HepG2 (cell line): Measurements from ENCODE around the gene ARHGEF16. TPM values are rescaled to one million over a fixed set of nuclear protein-coding genes. Genes with fewer than 3 reads are reported as not detected.

ENCODE experiments used
- ATAC-seq: fragments of 200-7000 bp; cut with Tn5 transposase; 3 replicates; pipeline ENCODE4 v1.9.1; 2020; ENCODE audit warnings: mild to moderate bottlenecking, moderate library complexity
- BruUV-seq: library from RNA; stranded (reverse); fragments of 400-500 nt; replicated peaks from 2 replicates; lab custom pipeline; 2021; lab: Mats Ljungman, UMichigan
- CTCF ChIA-PET: fragments of 300-600 bp; formaldehyde crosslinking; extraction: SDS; loops from one replicate; lab custom pipeline; 2021; ENCODE audit warnings: low total read pairs, inconsistent platforms, low intra/inter-chr PET ratio; lab: Yijun Ruan, JAX
- POLR2A ChIA-PET: fragments of 350-600 bp; sonication (Branson Sonifier 250); formaldehyde crosslinking; loops from one replicate; lab custom pipeline; 2020; ENCODE audit warnings: antibody characterized with exemption, inconsistent platforms; lab: Yijun Ruan, JAX
- DNase-seq: peaks from one replicate; pipeline ENCODE4 v3.0.0-alpha.2; 2015; ENCODE audit warnings: low spot score
- FAIRE-seq: peaks from 3 replicates; lab custom pipeline; 2011; peaks lifted over from hg19 to GRCh38; lab: Jason Lieb, UNC
- H2AFZ ChIP-seq: one replicate; pipeline ENCODE4 v1.6.1; 2011; ENCODE audit warnings: low read length, inconsistent platforms
- H3K27ac ChIP-seq: fragments of 300-600 bp; 3 replicates; pipeline ENCODE4 v1.8.0; 2011; ENCODE audit warnings: mixed run types, mild to moderate bottlenecking, mixed read lengths, low read length, inconsistent platforms; ENCODE audit not compliant: insufficient read depth; ENCODE audit errors: extremely low read length
- H3K27me3 ChIP-seq, 2 experiments: fragments of 200-600 bp in 1 of 2; 2 replicates in 1 of 2; 3 replicates in 1 of 2; pipeline versions ENCODE4 v1.6.0 to v1.8.0; 2011; ENCODE audit warnings: low read length in 2 of 2, mild to moderate bottlenecking in 2 of 2, moderate library complexity in 2 of 2, inconsistent platforms in 1 of 2; ENCODE audit not compliant: insufficient read depth in 2 of 2, control insufficient read depth in 1 of 2
- H3K36me3 ChIP-seq, 2 experiments: fragments of 200-600 bp in 1 of 2; replicated peaks in 1 of 2; 2 replicates in 1 of 2; 3 replicates in 1 of 2; pipeline versions ENCODE4 v1.5.1 to v1.8.0; 2011; ENCODE audit warnings: low read length in 2 of 2, inconsistent platforms in 1 of 2; ENCODE audit not compliant: insufficient read depth in 2 of 2, control insufficient read depth in 1 of 2
- H3K4me1 ChIP-seq: 2 replicates; pipeline ENCODE4 v1.5.1; 2012; ENCODE audit warnings: low read length, inconsistent platforms; ENCODE audit not compliant: insufficient read depth
- H3K4me2 ChIP-seq: 2 replicates; pipeline ENCODE4 v1.6.0; 2011; ENCODE audit warnings: low read depth, low read length, inconsistent platforms
- H3K4me3 ChIP-seq, 3 experiments: fragments of 200-600 bp in 1 of 3; sonication (generic), shearing (Covaris generic) in 1 of 3; replicated peaks in 1 of 3; 2 replicates each; pipeline ENCODE4 v1.5.1; 2011 to 2016; ENCODE audit warnings: low read length in 3 of 3, inconsistent platforms in 2 of 3, low read depth in 2 of 3, mild to moderate bottlenecking in 2 of 3, control low read depth in 1 of 3, mixed read lengths in 1 of 3; ENCODE audit not compliant: insufficient read depth in 1 of 3
- H3K79me2 ChIP-seq: one replicate; pipeline ENCODE4 v1.6.1; 2011; ENCODE audit warnings: low read length, inconsistent platforms; ENCODE audit not compliant: insufficient read depth
- H3K9ac ChIP-seq: 2 replicates; pipeline ENCODE4 v1.6.0; 2011; ENCODE audit warnings: mild to moderate bottlenecking, low read depth, low read length, inconsistent platforms; ENCODE audit not compliant: insufficient read depth
- H3K9me3 ChIP-seq: 2 replicates; pipeline ENCODE4 v1.5.1; 2012; ENCODE audit warnings: mild to moderate bottlenecking, low read length
- H4K20me1 ChIP-seq: 2 replicates; pipeline ENCODE4 v1.6.0; 2011; ENCODE audit warnings: inconsistent platforms, mild to moderate bottlenecking, low read length, moderate library complexity; ENCODE audit not compliant: insufficient read depth
- KAT8 ChIP-seq: IDR thresholded peaks from 2 replicates; pipeline ENCODE4 v1.6.1; 2016; ENCODE audit warnings: missing genetic modification reagents, missing compliant biosample characterization
- KLF12 ChIP-seq: sonication (generic); formaldehyde crosslinking; IDR thresholded peaks from 2 replicates; pipeline ENCODE4 v1.4.0; 2020; ENCODE audit warnings: missing genetic modification reagents, borderline replicate concordance
- PCBP2 ChIP-seq: fragments of 200-400 bp; formaldehyde crosslinking; optimal IDR thresholded peaks from 2 replicates; pipeline ENCODE3; 2018; ENCODE audit warnings: low read length, low read depth; ENCODE audit not compliant: poor library complexity, severe bottlenecking
- SOX6 ChIP-seq, 2 experiments: fragments of 450-650 bp in 1 of 2; sonication (generic) in 1 of 2; formaldehyde crosslinking in 1 of 2; IDR thresholded peaks; 2 replicates each; pipeline versions ENCODE4 v1.4.0 to v1.6.1; 2017 to 2020; ENCODE audit warnings: antibody characterized with exemption in 1 of 2, mild to moderate bottlenecking in 1 of 2, missing genetic modification reagents in 1 of 2
- SP140L ChIP-seq: sonication (generic); formaldehyde crosslinking; IDR thresholded peaks from 2 replicates; pipeline ENCODE4 v1.4.0; 2020; ENCODE audit warnings: missing genetic modification reagents, borderline replicate concordance
- TBX2 ChIP-seq: sonication (generic); formaldehyde crosslinking; IDR thresholded peaks from 2 replicates; pipeline ENCODE4 v1.5.0; 2020; ENCODE audit warnings: missing genetic modification reagents, mild to moderate bottlenecking, borderline replicate concordance
- TFE3 ChIP-seq: IDR thresholded peaks from 2 replicates; pipeline ENCODE4 v1.6.1; 2016
- ZHX1 ChIP-seq: sonication (generic); formaldehyde crosslinking; IDR thresholded peaks from 2 replicates; pipeline ENCODE4 v1.8.1; 2022; ENCODE audit warnings: low read depth, mild to moderate bottlenecking, missing genetic modification reagents
- ZNF3 ChIP-seq: IDR thresholded peaks from 2 replicates; pipeline ENCODE4 v1.7.0; 2017; ENCODE audit warnings: inconsistent platforms
- ZNF44 ChIP-seq: sonication (generic); formaldehyde crosslinking; IDR thresholded peaks from 2 replicates; pipeline ENCODE4 v1.5.1; 2020; ENCODE audit warnings: mild to moderate bottlenecking, missing genetic modification reagents
- ZNF562 ChIP-seq: sonication (generic); formaldehyde crosslinking; IDR thresholded peaks from 2 replicates; pipeline ENCODE4 v1.8.0; 2022; ENCODE audit warnings: missing genetic modification reagents, borderline replicate concordance
- WGBS: methylation state at CpG from one replicate; pipeline ENCODE4 v1.1.6; 2017; ENCODE audit warnings: low lambda C conversion rate; 5-methylcytosine and 5-hydroxymethylcytosine counted together
- in situ Hi-C: cut with HindIII; loops from 2 replicates; pipeline ENCODE4 v1.10.0; 2017; ENCODE audit warnings: low pct_unique_long_range_greater_than_20kb; ENCODE audit not compliant: extremely low pct_ligation_motif_present
- intact Hi-C: fragments of 100-400 bp; cut with micrococcal nuclease; formaldehyde crosslinking; loops from one replicate; pipeline ENCODE4 v1.10.0; 2022; ENCODE audit not compliant: unreplicated experiment
- polyA plus RNA-seq, 8 experiments: library from polyadenylated mRNA; depleted of rRNA in 3 of 8; stranded (reverse) in 7 of 8; unstranded in 1 of 8; fragments of >200 nt; fragmentation: Illumina TruSeq in 4 of 8; extraction: Trizol in 4 of 8; gene quantifications; 2 replicates each; pipeline versions ENCODE4 v1.2.1 to v1.2.3, GENCODE V29; 2011 to 2016; ENCODE audit warnings: low read depth in 4 of 8, missing spikeins in 1 of 8, mixed read lengths in 1 of 8; ENCODE audit not compliant: insufficient read depth in 1 of 8
- total RNA-seq, 5 experiments: library from RNA; depleted of rRNA; stranded (reverse); fragments of >200 nt; fragmentation: Illumina TruSeq; extraction: Trizol; gene quantifications; 2 replicates each; pipeline ENCODE4 v1.2.3, GENCODE V29; 2016; ENCODE audit warnings: low read depth in 1 of 5

Gene ARHGEF16
- total and polyA plus RNA-seq, 2 of the 13 experiments (the other 11 are each of a cell fraction or from before 2014, with no cell fraction given) = 20.3 to 39.9 TPM

GRCh38 chr1:3515774-3516480, 61.5 kb downstream of the ARHGEF16 start:
- Histone ChIP-seq H2AFZ (no peak overlapping the region), H4K20me1 (0 out of 2 replicates have a peak, but pooled peaks cover 4% of the 10 kb centered on the region), H3K4me3 (no peak overlapping the region), H3K9me3 (no peaks in the 10 kb centered on the region), H3K4me2 (no peak overlapping the region), H3K27me3 (peaks cover 3 to 10% of the 10 kb centered on the region in 2 experiments; a peak in 3 of 5 replicates), H3K27ac (no peak overlapping the region), H3K79me2 (no peaks in the 10 kb centered on the region), H3K9ac (no peak overlapping the region), H3K4me1 (no peaks in the 10 kb centered on the region), H3K36me3 (no peaks in the 10 kb centered on the region)
- FAIRE-seq = no peak
- BruUV-seq = no TSS peak
- no peak for ATAC-seq
- intact Hi-C loops = no loop called here
- CTCF ChIA-PET = no interaction called here
- DNase-seq = no peak
- in situ Hi-C loops = no loop called here
- TF ChIP-seq ZNF44 (CRISPR knock-in tag) (no peak), SP140L (CRISPR knock-in tag) (no peak), ZNF3 (no peak), ZHX1 (CRISPR knock-in tag) (no peak), PCBP2 (no peak), TFE3 (CRISPR knock-in tag) (no peak), ZNF562 (no peak), KLF12 (no peak), SOX6 (IDR thresholded peaks at IDR 0.05) (no peak), SOX6 (CRISPR knock-in tag; IDR thresholded peaks at IDR 0.05) (no peak), TBX2 (CRISPR knock-in tag) (no peak), KAT8 (CRISPR knock-in tag) (no peak)
- no CpG with 5 or more reads among the region's 19 CpGs for WGBS
- POLR2A ChIA-PET = no interaction called here
